Sciatic nerve (tissue), 2 donors: ENCODE results near the gene DPP4. TPM values are rescaled to one million over a fixed set of nuclear protein-coding genes. Genes with fewer than 3 reads are reported as not detected.
"Not testable (repeated sequence)": the region's sequence is repeated elsewhere in the genome, so short reads cannot be mapped to it uniquely, and the experiment has no call there.

Source experiments
- ATAC-seq: fragments of 200-7000 bp; cut with Tn5 transposase; one replicate; pipeline ENCODE4 v1.9.1; 2020; ENCODE audit warnings: mild to moderate bottlenecking, moderate library complexity
- DNase-seq: peaks from one replicate; pipeline ENCODE4 v3.0.0-alpha.2; 2020; ENCODE audit warnings: low spot score
- intact Hi-C: fragments of 100-400 bp; cut with DNase I; formaldehyde crosslinking; loops from one replicate; pipeline ENCODE4 v1.14.2; 2022
- total RNA-seq: library from RNA; stranded (reverse); fragmentation: NEBNext Ultra II Directional; extraction: Animal tissue kit (Norgen Biotek cat#: 25700); gene quantifications from one replicate; pipeline ENCODE4 v1.2.1, GENCODE V29; 2021
- donor health status: DM: no; HTN: no; CAD: no.
- donor health status: DM: no; HTN: no; CAD: no.

The DPP4 gene
- total RNA-seq, 1 donor from 2014 or later, result 11.8 TPM

DNA sequence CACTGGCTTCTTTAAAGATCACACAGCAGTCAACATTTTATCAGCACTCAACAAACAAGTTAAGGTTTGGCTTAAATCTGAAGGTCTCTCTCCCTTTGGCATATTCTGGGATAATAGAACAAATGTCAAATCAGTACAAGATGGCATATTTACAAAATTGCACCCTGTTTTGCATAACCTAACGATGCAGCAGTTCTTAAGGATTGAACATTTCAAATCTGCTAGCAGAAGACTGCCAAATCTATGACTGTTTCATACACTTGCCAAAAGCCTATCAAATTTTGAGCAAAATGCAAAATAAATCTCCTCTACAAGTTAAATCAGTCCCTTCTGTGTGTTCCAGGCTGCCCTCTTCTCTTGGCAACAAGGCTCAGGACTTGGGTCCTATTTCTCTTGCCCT, 73.6 kb downstream of the DPP4 start:
- DNase-seq, result no peak
- intact Hi-C loops, result loop anchor here (10.0 kb wide), 1 partner anchor 124 kb away; no protein-coding TSS in a partner anchor
- no peak for ATAC-seq

DNA sequence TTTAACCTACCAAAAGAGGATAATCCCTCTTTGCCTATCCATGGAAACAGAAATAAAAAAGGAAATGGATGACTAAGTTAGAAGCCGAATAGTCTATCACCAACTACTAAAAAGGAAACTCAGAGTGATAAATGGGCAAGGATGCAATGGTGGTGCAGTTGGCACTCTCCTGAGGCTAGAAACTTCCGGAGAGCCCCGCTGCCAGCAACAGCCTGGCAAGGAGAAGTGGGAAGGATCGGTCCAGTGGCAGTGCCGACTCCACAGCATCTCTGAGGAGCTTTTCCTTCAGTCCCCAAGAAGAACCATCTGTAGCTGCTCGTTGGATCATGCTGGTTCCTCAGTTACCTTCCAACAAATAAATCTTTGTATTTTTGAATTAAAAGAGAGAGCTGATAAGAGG, 74.7 kb downstream of the DPP4 start:
- intact Hi-C loops, result no loop called here
- DNase-seq, result no peak
- ATAC-seq, result no peak

DNA sequence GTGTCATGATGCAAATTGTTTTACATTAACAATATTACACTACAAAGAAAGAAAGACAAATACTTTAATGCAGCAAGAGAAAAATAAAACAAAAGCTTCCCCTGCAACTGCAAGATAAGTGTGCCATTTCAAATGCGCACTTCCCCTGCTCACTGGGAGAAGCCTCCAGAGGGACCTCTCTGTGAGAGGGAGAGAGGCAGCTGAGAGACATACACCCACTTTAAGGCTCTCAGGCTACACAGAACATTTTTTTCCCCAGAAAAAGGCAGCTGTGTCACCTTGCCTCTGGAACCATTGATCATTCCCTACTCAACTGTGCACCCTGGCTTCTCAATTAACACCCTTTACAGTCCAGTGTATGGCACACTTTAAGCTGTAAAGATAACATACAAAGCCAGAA, 75.2 kb downstream of the DPP4 start:
- ATAC-seq, result no peak
- DNase-seq, result no peak
- intact Hi-C loops, result no loop called here

DNA sequence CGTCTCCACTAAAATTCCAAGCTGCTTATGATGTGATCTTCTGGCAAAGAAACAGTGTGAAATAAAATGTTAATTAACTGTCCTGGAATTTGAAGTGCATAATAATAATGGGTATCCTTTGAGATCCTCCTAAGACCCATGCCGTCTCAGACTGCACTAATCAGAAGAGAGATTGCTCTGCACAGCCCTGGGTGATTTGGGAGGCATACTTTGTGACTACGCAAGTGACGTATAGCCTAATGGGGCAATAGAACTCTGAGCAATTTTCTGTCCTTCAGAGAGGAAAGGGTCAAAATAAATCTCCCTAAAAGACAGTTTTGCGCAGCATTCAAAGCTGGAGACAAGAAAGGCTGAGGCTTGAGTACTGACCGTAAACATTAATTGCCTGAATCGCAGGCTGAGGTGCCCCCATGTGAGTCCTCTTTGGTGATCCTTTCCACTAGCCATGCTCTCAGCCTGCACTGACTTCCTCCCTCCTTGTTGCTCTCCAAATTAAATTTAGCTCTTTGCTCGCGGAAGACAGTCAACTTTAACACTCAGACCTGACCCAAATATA, 76.0 kb downstream of the DPP4 start:
- intact Hi-C loops, result no loop called here
- no peak for ATAC-seq
- no peak for DNase-seq

DNA sequence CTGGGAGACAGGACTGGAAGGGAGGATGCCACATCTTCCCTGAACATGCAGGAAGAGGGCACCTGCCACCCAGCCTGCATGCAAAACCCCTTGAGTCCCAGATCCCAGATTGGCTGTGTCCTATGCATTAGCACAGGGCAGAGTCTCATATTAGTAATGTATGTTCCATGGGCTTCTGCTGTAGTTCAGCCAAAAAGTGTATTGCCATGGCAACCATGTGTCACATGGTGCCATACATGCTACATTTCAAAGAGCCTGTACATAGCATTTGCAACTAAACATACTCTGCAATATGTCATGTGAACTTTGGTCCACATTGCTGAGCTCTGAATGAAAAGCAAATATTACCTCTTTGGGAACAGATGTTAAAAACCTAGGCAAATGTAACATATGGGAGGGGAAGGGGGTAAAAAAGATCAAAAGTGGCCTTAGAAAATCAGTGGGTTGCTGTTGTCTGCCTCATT, 78.4 kb downstream of the DPP4 start:
- ATAC-seq, result no peak
- intact Hi-C loops, result no loop called here
- no peak for DNase-seq

DNA sequence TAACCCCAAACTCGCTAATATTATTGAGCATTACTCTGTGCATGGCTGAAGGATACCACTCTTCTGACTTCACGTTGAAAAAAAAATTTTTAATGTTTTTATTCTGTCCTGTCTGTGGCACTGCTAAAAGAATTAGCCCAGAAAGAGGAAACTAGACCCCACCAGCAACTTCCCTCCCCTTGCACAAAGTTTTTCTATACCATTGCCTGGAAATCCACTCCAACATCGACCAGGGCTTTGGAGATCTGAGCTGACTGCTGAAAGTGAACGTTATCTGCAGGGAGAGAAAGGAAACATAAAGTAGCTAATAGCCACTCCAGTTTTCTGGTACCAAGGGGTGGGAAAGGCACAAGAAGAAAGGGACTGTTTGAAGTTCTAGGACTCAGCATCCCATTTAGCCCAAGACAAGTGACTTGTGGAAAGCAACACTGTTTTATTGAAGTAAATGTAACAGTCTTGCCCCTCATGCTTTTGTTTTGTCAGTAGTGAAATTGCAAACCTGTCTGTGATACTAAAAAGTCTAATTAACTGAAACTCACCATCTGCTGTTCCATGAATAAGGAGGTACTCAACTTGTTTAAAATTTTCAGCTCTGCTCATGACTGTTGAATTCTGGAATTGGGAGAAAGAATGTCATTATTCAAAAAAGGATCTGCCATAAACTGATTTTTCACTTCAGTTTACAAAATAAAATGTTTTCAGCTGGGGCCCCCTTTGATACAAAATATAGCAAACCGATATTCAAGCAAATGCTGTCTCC, 79.1 kb downstream of the DPP4 start:
- DNase-seq (no peak), ATAC-seq (no peak)
- intact Hi-C loops, result no loop called here

DNA sequence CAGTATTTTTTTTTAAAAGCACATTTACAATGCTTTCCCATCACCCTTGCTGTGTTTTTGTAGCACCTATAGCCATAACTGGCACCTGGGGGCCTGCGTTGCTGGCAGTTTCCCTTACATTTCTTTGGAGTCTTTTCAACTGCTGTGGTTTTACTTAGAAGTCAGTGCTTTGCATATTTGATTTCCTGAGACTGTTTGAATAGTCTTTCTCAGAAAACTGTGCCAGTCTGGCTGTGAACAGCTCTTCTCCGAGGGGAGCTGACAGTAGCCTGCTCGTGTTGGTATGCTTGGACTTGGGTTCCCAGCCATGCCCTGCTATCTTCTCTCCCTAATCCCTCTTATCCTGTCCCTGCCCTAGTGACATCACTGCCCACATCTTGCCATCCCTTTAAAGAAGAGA, 81.5 kb downstream of the DPP4 start:
- DNase-seq, result no peak
- intact Hi-C loops, result no loop called here
- no peak for ATAC-seq

DNA sequence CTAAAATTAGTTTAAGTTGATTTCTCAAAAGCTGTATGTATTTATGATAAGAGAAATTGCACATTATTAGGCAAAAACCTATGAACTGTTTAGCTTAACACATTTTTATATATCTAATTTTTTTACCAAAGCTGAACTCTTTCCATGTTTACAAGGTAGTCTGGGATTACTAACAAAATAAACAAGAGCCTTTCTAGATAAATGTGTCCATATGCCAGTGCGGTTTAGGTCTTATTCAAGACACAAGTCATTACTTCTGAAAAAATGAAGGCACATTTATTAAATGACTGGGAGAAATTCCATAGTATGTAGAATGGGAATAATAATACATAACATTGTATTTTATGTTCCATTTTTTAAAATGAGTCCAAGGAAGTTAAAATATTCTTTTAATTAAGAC, 82.0 kb downstream of the DPP4 start:
- DNase-seq (no peak), ATAC-seq (no peak)
- intact Hi-C loops, result no loop called here

DNA sequence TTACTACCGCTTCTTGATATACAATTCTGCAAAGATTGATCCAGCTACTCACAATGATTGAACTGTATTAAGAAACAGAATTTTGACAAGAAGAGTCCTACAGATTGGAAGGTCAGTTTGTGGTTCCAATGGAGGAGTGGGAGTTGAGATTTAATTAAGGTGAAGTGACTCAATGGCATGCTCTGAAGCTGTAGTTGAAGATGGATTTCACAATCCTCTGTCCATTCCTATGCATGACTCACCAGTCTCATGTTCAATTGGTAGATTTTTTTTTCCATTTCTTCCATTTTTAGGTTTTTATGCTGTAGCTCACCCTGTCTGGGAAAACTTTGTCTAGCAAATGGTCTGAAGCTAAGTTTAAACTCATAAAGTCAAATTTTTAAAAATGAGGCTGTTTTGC, 83.3 kb downstream of the DPP4 start:
- intact Hi-C loops, result no loop called here
- ATAC-seq (no peak), DNase-seq (no peak)

DNA sequence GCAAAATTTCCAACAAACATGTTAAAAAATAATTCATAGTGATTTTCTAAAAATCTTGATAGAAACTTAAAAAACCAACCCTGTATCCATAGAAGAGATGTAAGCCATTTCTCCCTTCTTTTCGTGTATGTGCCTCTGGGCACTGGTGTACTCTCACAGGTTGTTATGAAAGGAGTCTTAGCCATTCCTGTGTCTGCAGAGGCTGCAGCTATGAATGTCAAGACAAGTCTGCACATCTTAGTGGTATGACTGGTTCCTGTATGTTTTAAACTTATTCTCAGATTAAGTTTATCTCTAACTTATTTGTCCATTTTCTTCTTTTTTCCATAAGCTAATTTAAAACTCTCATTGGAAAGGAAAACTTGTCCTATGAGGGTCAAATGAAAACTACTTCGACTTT, 84.0 kb downstream of the DPP4 start:
- DNase-seq (no peak), ATAC-seq (no peak)
- intact Hi-C loops, result no loop called here

DNA sequence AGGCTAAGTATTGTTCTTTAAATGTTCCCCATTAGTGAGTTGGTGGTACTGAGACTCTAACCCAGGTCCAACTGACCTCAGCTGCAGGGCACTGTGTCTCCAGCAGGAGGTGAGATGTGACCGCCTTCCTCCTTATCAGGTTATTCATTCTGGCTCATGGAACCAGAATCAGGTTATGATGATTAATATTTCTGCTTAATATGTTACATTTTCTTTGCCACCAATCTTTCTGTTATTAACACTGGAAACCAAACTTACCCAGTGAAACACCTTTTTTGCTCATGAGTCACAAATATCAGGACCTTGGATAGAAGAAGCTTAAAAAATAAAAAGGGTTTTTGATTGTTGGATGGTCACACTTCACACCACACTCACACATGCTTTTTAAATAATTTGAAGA, 85.4 kb downstream of the DPP4 start:
- no peak for DNase-seq
- intact Hi-C loops, result no loop called here
- no peak for ATAC-seq

DNA sequence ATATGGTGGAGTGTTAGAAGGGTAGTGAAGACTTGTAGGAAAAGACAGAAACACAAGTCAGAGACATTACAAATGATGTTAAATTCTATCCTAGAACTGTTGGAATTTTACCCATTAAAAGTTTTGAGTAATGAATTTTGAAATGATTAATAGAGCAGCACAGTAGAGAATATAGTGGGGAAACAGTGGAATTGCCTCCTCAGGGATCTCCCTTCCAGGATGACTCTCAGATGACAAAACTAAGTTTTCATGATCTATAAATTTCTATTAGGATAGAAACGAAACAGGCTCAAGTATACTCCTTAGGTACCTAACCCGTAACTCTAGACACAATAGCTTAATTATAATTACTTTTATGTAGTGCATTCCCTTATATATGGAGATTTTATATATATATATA, 86.7 kb downstream of the DPP4 start:
- intact Hi-C loops, result no loop called here
- DNase-seq (no peak), ATAC-seq (no peak)

DNA sequence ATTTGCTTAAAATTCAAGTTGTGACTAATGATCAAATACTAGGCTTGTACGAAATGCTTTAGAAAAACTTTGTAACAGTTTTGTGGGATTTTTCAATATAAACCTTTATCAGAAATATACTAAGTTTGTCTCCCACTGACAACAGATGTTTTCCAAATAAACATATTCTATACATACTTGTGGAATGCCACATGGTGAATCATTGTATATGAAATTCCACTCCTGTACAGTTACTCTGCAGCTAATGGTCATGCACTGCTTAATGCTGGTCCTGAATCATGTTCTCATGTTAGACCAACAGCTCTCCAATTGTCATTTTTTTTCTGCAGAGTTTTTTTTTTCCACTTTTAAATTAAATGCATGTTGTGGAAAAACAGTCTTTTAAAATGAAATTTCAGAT, 90.1 kb downstream of the DPP4 start:
- intact Hi-C loops, result no loop called here
- DNase-seq (no peak), ATAC-seq (no peak)

DNA sequence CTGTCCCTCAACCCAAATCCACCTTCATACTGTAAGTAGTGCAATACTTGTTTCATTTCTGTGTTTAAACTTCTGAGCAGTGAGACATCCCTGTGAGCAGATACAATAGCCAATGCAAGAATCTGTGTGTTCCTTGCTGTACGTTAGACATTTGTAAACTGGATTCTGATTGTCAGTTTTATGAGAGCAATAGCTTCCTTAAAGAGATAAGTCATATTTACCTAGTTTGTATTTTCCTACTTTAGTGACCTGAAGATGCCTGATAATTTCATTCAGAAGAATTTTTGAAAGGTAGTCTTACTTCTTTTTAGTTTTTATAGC, 90.7 kb downstream of the DPP4 start:
- no peak for DNase-seq
- intact Hi-C loops, result no loop called here
- no peak for ATAC-seq

DNA sequence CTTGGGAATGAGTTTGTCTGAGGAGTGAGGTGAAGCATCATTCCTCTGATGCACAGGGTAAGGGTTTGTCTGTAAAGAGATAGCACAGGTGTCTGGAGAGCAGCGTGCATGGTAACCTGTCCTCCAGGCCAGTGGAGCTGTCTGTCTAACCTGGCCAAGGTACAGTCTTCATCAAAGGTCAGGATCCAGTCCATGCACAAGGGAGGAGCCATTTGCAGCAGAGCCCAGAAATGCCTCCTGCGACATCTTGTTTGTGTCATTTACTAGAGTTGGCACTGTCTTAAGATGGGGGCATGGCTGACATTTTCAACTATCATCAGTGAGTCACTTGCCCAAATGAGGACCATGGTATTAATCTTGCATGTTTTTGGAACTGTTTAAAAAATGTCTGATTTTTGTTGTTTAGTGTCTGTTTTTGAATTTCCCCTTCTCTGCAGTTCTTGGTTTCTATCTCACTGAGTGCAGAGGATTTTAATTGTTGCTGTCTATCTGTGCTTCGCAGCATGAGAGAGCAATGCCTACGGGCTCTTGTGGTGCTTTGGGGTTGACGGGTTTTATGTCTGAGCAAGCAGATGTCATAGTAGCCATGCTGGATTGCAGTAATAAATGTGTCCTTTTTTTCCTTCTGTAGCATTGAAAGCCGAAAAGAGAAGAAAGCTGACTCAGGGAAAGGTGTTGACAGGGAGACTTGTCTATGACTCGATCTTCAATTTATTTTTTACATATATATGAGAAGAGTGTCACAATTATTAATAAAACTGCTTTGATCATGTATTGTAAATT, 91.3 kb downstream of the DPP4 start:
- DNase-seq (no peak), ATAC-seq (no peak)
- intact Hi-C loops, result no loop called here

DNA sequence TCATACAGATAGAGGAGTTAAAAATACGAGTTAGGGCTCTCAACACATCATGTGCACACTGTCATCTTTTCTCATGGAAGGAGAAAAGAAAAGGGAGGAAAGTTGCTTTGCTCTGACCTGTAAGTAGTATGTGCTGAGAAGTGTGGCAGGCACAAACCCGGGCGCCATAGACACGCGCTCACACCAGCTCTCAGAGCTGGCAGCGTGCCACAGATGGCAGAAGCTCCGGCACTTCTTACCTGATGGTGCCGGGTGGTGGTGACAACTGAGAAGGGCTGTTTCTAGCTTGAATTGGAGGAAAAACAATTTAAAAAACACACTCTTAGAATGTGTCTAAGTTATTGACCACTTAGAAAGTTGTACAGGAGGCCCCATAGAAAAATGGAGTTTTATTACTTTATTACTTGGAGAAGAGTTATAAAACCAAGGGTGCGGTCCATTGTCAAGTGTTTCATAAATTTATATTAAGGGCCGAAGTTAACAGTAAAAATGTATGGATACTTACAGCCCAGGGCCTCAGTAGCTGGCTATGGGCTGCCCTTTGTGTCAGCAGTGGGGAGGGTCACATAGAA, 92.2 kb downstream of the DPP4 start:
- ATAC-seq (no peak), DNase-seq (no peak)
- intact Hi-C loops, result no loop called here

DNA sequence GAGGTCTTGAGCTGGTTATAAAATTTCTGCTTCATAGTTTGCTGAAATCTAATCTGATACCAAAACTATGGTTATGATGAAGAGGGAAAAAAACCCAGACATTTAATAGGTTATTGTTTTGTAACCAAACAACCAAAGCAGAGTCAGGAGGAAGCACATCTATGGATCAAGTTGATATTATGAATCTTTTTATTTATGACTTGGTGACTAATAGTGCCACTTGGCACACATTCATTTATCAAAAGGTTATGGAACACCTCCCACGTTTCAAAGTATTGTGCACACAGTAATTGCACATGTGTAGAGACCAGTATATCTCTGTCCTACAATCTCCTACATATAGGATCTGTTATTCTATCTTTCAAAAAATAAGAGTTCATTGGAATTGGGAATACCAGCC, 93.0 kb downstream of the DPP4 start:
- no peak for ATAC-seq
- intact Hi-C loops, result no loop called here
- no peak for DNase-seq

DNA sequence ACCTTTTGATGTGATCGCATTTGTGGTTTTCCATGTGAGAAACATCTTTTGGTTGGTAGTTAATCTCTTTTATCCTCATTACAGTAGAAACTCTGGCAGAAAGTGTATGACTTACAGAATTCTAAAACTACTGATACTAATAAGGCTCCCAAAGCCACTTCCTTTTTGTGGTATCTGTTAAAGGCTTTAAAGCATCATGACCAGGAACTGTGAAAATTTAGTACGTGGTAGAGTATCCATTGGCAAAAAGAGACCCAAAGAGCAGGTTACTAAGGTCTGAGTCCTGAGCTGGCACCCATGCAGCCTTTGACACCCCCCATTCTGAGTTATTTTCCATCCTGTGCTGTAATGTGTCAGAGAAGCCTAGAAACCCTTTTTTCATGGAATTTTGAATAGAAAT, 94.5 kb downstream of the DPP4 start:
- ATAC-seq (no peak), DNase-seq (no peak)
- intact Hi-C loops, result no loop called here

DNA sequence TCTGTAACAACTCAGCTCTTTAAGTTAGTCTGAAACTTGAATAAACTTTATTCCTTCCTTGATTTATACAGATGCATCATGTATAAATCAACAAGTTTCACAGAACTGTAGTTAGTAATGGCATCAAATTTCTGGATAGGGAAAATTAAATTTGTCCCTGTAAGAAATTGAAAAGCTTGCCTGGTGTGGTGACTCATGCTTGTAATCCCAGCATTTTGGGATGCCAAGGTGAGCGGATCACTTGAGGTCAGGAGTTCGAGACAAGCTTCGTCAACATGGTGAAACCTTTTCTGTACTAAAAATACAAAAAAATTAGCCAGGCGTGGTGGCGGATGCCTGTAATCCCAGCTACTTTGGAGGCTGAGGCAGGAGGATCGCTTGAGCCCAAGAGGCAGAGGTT, 96.1 kb downstream of the DPP4 start:
- intact Hi-C loops, ATAC-seq, DNase-seq: not testable (repeated sequence)

DNA sequence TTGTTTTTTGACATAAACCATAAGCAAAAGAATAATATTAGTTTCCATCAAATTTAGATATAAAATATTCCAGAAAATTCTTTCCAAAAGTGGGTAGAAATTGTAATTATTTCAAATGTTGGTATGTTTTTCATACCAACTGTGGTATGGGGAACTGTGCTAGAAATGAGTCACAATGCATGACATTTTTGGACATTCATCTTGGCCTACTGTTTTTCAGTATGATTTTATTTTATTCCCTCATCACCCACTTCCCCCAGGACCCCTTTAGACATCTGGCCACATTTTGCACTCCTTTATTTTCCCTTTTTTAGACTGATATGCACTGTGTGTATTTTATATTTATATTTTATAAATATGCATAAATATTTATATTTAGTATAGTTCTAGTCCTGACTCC, 97.1 kb downstream of the DPP4 start:
- intact Hi-C loops, result no loop called here
- DNase-seq (no peak), ATAC-seq (no peak)
